Adrenal gland (tissue), 12 donors: Measurements from ENCODE around the gene PLCB1. TPM values are rescaled to one million over a fixed set of nuclear protein-coding genes. Genes with fewer than 3 reads are reported as not detected.

Source experiments
- DNase-seq, 7 donors: peaks; one replicate each; pipeline ENCODE4 v3.0.0-alpha.2; 2019 to 2020
- H3K27ac ChIP-seq, 5 donors: fragments of 200-600 bp; sonication (generic) in 4 of 5; 1 replicate in 3 of 5; 2 replicates in 2 of 5; pipeline versions ENCODE4 v1.5.1 to v1.8.0; 2016 to 2020; ENCODE audit warnings: mild to moderate bottlenecking in 1 of 5
- H3K27me3 ChIP-seq: fragments of 200-600 bp; 2 replicates; pipeline ENCODE4 v1.8.0; 2021
- H3K36me3 ChIP-seq, 2 donors: fragments of 200-600 bp; replicated peaks in 1 of 2; 1 replicate in 1 of 2; 2 replicates in 1 of 2; pipeline versions ENCODE4 v1.5.1 to v1.8.0; 2018 to 2022
- H3K4me1 ChIP-seq, 2 donors: fragments of 200-600 bp; replicated peaks in 1 of 2; 1 replicate in 1 of 2; 2 replicates in 1 of 2; pipeline versions ENCODE4 v1.5.1 to v1.8.0; 2018 to 2021
- H3K4me3 ChIP-seq, 4 donors: fragments of 200-600 bp; sonication (generic) in 3 of 4; one replicate each; pipeline ENCODE4 v1.5.1; 2016 to 2018
- H3K9me3 ChIP-seq, 3 donors: fragments of 200-600 bp; sonication (generic) in 1 of 3; replicated peaks in 1 of 3; 1 replicate in 2 of 3; 2 replicates in 1 of 3; pipeline versions ENCODE4 v1.5.1 to v1.8.0; 2016 to 2021
- CTCF ChIP-seq, 6 experiments: fragments of 450-650 bp in 4 of 6; fragments of 200-600 bp in 2 of 6; sonication (generic) in 1 of 6; IDR thresholded peaks; 1 replicate in 5 of 6; 2 replicates in 1 of 6; pipeline versions ENCODE4 v1.5.1 to v1.8.0; 2016 to 2021; ENCODE audit warnings: antibody characterized with exemption in 6 of 6, mild to moderate bottlenecking in 2 of 6, moderate library complexity in 1 of 6
- POLR2A ChIP-seq, 2 donors: fragments of 450-650 bp; IDR thresholded peaks; one replicate each; pipeline ENCODE4 v1.6.1; 2017; ENCODE audit warnings: antibody characterized with exemption in 2 of 2, mild to moderate bottlenecking in 2 of 2, moderate library complexity in 1 of 2
- WGBS, 4 donors: extraction: QIAGEN DNeasy Blood & Tissue Kit in 2 of 4; methylation state at CpG; one replicate each; pipeline versions ENCODE4 v1.1.5 to v1.1.7; 2013 to 2017; 5-methylcytosine and 5-hydroxymethylcytosine counted together
- intact Hi-C, 2 donors: fragments of 100-400 bp; cut with DNase I; formaldehyde crosslinking; loops; one replicate each; pipeline versions ENCODE4 v1.14.1 to v1.15.0; 2022 to 2023
- polyA plus RNA-seq, 3 donors: library from polyadenylated mRNA; stranded (reverse); fragments of 200-250 nt in 2 of 3; fragments of 350-450 nt in 1 of 3; fragmentation: Illumina TruSeq in 1 of 3; extraction: RNeasy Lipid Tissue Mini Kit (QIAGEN cat#74804) in 1 of 3; gene quantifications; one replicate each; pipeline ENCODE4 v1.2.3, GENCODE V29; 2013 to 2014
- total RNA-seq, 9 donors: library from RNA; depleted of rRNA in 4 of 9; stranded (reverse); fragments of >200 nt in 4 of 9; fragments of 120-200 nt in 1 of 9; fragmentation: NEBNext Ultra II Directional in 1 of 9; extraction: Animal tissue kit (Norgen Biotek cat#: 25700) in 1 of 9; gene quantifications; one replicate each; pipeline versions ENCODE4 v1.1.0 to v1.2.4, GENCODE V29; 2013 to 2023
- donor health status: healthy with polysubstance abuse.
- donor health status: Bipolar disorder and iron deficiency.
- donor health status: DM: yes; HTN: yes; CAD: no.
- donor health status: DM: no; HTN: no; CAD: no.
- donor health status: DM: no; HTN: no; CAD: no.
- donor health status: DM: yes; HTN: yes; CAD: no.

Gene PLCB1
- total and polyA plus RNA-seq, 12 donors = 7.7 to 56.6 (median 27.9) TPM

GRCh38 chr20:8115436-8115835, 16.6 kb upstream of the PLCB1 start:
- no peak overlapping the region for H3K4me3 ChIP-seq
- no peak for TF ChIP-seq CTCF (IDR thresholded peaks at IDR 0.05)
- TF ChIP-seq POLR2A (IDR thresholded peaks at IDR 0.05) = no peak
- H3K27me3 ChIP-seq = no peaks in the 10 kb centered on the region
- intact Hi-C loops = no loop called here
- no peak overlapping the region for H3K27ac ChIP-seq
- no peak for DNase-seq
- no peaks in the 10 kb centered on the region for H3K4me1 ChIP-seq
- no peaks in the 10 kb centered on the region for H3K36me3 ChIP-seq
- H3K9me3 ChIP-seq = no peaks in the 10 kb centered on the region

GRCh38 chr20:8116067-8116811, 15.8 kb upstream of the PLCB1 start:
- no peaks in the 10 kb centered on the region for H3K9me3 ChIP-seq
- H3K27ac ChIP-seq = no peak overlapping the region
- WGBS, 4 donors = 53 to 60% (median 56%) methylated on average over 4 to 5 of the region's 5 CpGs

DNA sequence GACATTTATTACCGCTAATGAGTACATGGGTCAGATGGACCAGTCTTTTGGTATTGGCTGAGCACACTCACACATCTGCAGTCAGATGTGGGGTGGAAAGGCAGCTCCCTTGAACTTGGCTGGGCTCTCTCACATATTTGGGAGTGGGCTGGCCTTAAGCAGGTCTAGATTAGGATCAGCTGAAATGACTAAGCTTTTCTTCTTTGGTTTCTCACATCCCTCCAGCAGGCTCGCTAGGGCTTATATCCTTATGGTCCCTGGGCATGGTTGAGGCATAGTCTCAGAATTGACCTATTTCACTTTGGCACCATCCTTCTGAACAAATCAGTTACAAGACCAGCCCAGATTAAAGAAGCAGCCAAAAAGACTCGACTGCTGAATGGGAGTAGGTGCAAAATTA, 14.4 kb upstream of the PLCB1 start:
- H3K36me3 ChIP-seq = no peaks in the 10 kb centered on the region
- 91 to 97% (median 93%) methylated on average over 3 of the region's 3 CpGs for WGBS, 4 donors
- no peak for DNase-seq
- no peaks in the 10 kb centered on the region for H3K4me1 ChIP-seq
- H3K9me3 ChIP-seq = no peaks in the 10 kb centered on the region
- intact Hi-C loops = no loop called here
- no peak overlapping the region for H3K4me3 ChIP-seq
- TF ChIP-seq POLR2A (IDR thresholded peaks at IDR 0.05) (no peak), CTCF (IDR thresholded peaks at IDR 0.05) (no peak)
- no peak overlapping the region for H3K27ac ChIP-seq
- no peaks in the 10 kb centered on the region for H3K27me3 ChIP-seq

More at GRCh38 chr20:8116067-8116811, 15.8 kb upstream of the PLCB1 start:
- intact Hi-C loops = no loop called here
- TF ChIP-seq POLR2A (IDR thresholded peaks at IDR 0.05) (no peak), CTCF (IDR thresholded peaks at IDR 0.05) (no peak)
- H3K27me3 ChIP-seq = no peaks in the 10 kb centered on the region
- H3K36me3 ChIP-seq = no peaks in the 10 kb centered on the region
- no peaks in the 10 kb centered on the region for H3K4me1 ChIP-seq
- no peak for DNase-seq
- no peak overlapping the region for H3K4me3 ChIP-seq

DNA sequence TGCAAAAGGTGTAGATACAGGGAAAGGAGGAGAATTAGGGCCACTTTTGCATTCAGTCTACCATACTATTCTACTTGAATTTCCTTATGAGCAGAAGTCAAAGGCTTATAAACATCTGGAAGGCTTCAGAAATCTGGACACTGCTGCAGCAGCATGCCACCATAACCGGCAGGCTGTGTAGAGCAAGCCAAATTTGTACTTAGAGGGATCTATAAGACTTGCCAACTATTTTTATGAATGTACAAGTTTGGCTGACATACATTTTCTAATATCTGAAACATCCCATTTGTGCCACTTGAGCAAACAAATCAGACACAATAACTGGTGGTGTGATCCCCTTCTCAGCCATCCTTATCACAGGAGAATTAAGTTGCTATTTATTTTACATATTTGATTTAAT, 14.0 kb upstream of the PLCB1 start:
- H3K36me3 ChIP-seq = no peaks in the 10 kb centered on the region
- no peaks in the 10 kb centered on the region for H3K9me3 ChIP-seq
- H3K27me3 ChIP-seq = no peaks in the 10 kb centered on the region
- H3K27ac ChIP-seq = no peak overlapping the region
- TF ChIP-seq POLR2A (IDR thresholded peaks at IDR 0.05) (no peak), CTCF (IDR thresholded peaks at IDR 0.05) (no peak)
- intact Hi-C loops = no loop called here
- no peak for DNase-seq
- no peaks in the 10 kb centered on the region for H3K4me1 ChIP-seq
- 75 to 86% (median 82%) methylated on average over 1 of the region's 1 CpG for WGBS, 4 donors
- H3K4me3 ChIP-seq = no peak overlapping the region
